Measurements from ENCODE around the gene TIGD6. TPM values are rescaled to one million over a fixed set of nuclear protein-coding genes. Genes with fewer than 3 reads are reported as not detected.

TIGD6 gene
- total RNA-seq, 1 donor from 2014 or later = 2.4 TPM

DNA sequence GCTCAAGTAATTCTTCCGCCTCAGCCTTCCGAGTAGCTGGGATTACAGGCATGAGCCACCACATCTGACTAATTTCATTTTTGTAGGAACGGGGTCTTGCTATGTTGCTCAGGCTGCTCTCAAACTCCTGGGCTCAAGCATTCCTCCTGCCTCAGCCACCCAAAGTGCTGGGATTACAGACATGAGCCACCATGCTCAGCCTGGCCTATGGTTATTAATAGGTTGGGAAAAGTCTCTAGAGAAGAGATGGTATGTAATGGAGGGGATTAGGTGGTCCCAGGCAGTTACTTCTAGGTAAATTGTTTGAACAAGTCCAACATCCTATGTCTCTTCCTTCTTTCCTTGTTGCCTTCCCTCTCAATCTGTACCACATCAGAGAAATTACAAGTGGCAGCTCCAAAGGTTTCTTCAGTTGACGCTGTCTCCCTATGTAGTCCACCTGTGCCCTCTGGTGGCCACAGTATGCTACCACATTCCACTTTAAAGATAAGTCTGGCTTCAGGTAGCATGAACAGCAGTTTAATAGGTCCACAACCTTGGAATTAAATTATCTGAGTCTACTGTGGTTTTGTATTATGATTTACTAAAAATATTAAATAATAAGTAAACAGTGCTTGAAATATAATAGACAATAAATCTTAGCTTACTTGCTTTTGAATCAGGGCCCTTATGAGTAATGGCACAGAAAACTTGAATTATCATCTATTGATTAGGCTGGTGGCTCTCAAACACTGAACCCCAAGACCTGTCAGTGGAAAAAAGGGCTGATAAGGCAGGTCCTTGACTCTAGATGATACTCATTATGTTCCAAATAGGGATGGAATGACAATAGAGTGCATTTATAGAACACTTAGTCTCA, 9.7 kb downstream of the TIGD6 start:
- no peak overlapping the region for H3K27ac Mint-ChIP-seq
- H3K36me3 Mint-ChIP-seq (ENCODE audit: low read depth) = no peaks in the 10 kb centered on the region
- intact Hi-C loops (cut with micrococcal nuclease) = loop anchor here (1.0 kb wide), 3 partner anchors 9 to 354 kb away; no protein-coding TSS in a partner anchor
- H3K4me3 Mint-ChIP-seq (ENCODE audit: low read depth) = no peak overlapping the region
- DNase-seq (ENCODE audit: low spot score) = peak; percentile 46
- no peaks in the 10 kb centered on the region for H3K27me3 Mint-ChIP-seq (ENCODE audit: low read depth)
- no peaks in the 10 kb centered on the region for H3K9me3 Mint-ChIP-seq
- H3K4me1 Mint-ChIP-seq (ENCODE audit: low read depth) = peaks cover 4% of the 10 kb centered on the region

DNA sequence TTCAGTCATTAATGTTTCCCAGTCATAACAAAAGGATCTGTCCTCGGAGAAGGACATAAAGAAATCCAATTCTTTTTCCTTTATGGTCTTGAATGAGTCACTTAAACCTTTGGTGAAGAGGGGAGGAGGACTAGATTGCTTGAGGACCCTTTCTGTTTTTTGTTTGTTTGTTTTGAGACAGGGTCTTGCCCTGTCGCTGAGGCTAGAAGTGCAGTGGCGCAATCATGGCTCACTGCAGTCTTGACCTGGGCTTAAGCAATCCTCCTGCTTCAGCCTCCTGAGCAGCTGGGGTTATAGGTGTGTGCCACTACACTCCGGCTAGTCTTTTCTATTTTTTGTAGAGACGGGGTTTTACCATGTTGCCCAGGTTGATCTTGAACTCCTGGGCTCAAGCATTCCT, 12.3 kb downstream of the TIGD6 start:
- Mint-ChIP-seq H3K9me3 (no peaks in the 10 kb centered on the region), H3K4me1 (ENCODE audit: low read depth) (peaks cover 2% of the 10 kb centered on the region), H3K36me3 (ENCODE audit: low read depth) (no peaks in the 10 kb centered on the region), H3K27me3 (ENCODE audit: low read depth) (no peaks in the 10 kb centered on the region), H3K27ac (no peak overlapping the region), H3K4me3 (ENCODE audit: low read depth) (no peak overlapping the region)
- intact Hi-C loops (cut with micrococcal nuclease) = loop anchor here (5.0 kb wide), 1 partner anchor 341 kb away; no protein-coding TSS in a partner anchor
- DNase-seq (ENCODE audit: low spot score) = no peak

DNA sequence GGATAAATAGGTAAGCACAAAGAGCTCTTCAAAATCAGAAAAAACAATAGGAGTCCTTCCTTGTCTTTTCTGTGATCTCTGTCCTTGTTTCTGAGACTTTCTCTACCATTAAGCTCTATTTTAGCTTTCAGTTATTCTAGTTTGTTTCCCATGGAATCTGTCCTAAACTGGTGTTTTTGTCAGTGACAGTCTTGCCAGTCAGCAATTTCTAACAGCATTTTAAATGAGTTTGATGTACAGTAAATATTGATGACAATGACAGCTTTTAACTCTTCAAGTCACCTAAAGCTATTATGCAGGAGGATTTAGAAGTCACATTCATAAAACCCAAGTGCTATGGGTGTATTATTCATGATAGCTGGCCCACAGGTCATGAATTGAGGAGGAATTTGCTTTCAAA, 17.9 kb downstream of the TIGD6 start:
- H3K27me3 Mint-ChIP-seq (ENCODE audit: low read depth) = no peaks in the 10 kb centered on the region
- H3K4me1 Mint-ChIP-seq (ENCODE audit: low read depth) = no peaks in the 10 kb centered on the region
- no peak overlapping the region for H3K27ac Mint-ChIP-seq
- peaks cover 9% of the 10 kb centered on the region for H3K36me3 Mint-ChIP-seq (ENCODE audit: low read depth)
- H3K4me3 Mint-ChIP-seq (ENCODE audit: low read depth) = no peak overlapping the region
- H3K9me3 Mint-ChIP-seq = no peaks in the 10 kb centered on the region
- intact Hi-C loops (cut with micrococcal nuclease) = no loop called here
- no peak for DNase-seq (ENCODE audit: low spot score)

DNA sequence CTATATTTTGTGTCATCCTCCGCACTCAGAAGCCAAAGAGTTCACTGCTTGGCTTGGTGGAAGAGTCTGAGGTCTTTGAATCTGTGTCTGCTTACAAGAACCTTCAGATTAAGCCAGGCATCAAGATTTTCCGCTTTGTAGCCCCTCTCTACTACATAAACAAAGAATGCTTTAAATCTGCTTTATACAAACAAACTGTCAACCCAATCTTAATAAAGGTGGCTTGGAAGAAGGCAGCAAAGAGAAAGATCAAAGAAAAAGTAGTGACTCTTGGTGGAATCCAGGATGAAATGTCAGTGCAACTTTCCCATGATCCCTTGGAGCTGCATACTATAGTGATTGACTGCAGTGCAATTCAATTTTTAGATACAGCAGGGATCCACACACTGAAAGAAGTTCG, 19.2 kb downstream of the TIGD6 start:
- Mint-ChIP-seq H3K36me3 (ENCODE audit: low read depth) (peaks cover 10% of the 10 kb centered on the region), H3K9me3 (no peaks in the 10 kb centered on the region), H3K4me1 (ENCODE audit: low read depth) (no peaks in the 10 kb centered on the region), H3K4me3 (ENCODE audit: low read depth) (no peak overlapping the region), H3K27ac (no peak overlapping the region), H3K27me3 (ENCODE audit: low read depth) (no peaks in the 10 kb centered on the region)
- no peak for DNase-seq (ENCODE audit: low spot score)
- intact Hi-C loops (cut with micrococcal nuclease) = no loop called here

DNA sequence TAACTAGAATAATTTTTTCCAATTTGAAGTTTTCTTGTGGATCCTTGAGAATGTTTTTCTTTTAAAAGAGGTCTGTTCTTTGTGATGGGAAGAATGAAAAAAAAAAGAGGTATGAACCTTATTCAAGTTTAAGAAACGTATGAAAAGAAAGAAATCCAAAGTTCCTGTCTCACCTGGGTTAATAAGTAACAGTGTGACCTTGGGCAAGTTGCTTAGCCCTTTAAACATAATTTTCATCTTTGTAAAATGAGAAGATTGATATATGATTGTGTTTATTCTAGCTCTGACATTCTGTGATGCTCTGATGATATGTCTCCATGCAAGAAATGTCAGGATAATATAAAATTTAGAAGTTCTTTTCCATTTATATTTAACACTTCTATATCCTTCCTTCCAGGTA, 20.6 kb downstream of the TIGD6 start:
- DNase-seq (ENCODE audit: low spot score) = no peak
- Mint-ChIP-seq H3K27ac (no peak overlapping the region), H3K9me3 (no peaks in the 10 kb centered on the region), H3K36me3 (ENCODE audit: low read depth) (peaks cover 12% of the 10 kb centered on the region), H3K4me3 (ENCODE audit: low read depth) (no peak overlapping the region), H3K27me3 (ENCODE audit: low read depth) (no peaks in the 10 kb centered on the region), H3K4me1 (ENCODE audit: low read depth) (peaks cover 4% of the 10 kb centered on the region)
- intact Hi-C loops (cut with micrococcal nuclease) = no loop called here

DNA sequence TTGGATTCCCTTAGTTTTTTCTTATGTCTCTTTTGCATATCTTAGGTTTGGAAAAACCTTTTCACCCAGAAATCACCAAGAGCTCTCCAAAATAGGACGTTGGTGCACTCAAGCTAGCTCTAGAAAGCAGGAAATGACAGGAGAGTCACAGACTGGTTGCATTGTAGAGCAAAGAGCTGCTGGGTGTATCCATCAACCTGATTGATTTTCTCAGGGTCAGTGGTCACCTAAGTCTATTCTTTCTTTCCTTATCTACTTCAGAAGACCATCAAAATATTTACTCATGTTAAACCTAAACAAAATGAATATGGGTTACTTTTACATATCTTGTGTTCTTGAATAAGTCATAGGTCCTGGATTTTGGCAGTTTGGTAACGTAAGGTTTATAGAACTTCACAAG, 25.0 kb downstream of the TIGD6 start:
- intact Hi-C loops (cut with micrococcal nuclease) = no loop called here
- no peak for DNase-seq (ENCODE audit: low spot score)
- peaks cover 6% of the 10 kb centered on the region for H3K36me3 Mint-ChIP-seq (ENCODE audit: low read depth)
- peaks cover 4% of the 10 kb centered on the region for H3K4me1 Mint-ChIP-seq (ENCODE audit: low read depth)
- H3K9me3 Mint-ChIP-seq = no peaks in the 10 kb centered on the region
- no peaks in the 10 kb centered on the region for H3K27me3 Mint-ChIP-seq (ENCODE audit: low read depth)
- H3K27ac Mint-ChIP-seq = no peak overlapping the region
- H3K4me3 Mint-ChIP-seq (ENCODE audit: low read depth) = no peak overlapping the region

DNA sequence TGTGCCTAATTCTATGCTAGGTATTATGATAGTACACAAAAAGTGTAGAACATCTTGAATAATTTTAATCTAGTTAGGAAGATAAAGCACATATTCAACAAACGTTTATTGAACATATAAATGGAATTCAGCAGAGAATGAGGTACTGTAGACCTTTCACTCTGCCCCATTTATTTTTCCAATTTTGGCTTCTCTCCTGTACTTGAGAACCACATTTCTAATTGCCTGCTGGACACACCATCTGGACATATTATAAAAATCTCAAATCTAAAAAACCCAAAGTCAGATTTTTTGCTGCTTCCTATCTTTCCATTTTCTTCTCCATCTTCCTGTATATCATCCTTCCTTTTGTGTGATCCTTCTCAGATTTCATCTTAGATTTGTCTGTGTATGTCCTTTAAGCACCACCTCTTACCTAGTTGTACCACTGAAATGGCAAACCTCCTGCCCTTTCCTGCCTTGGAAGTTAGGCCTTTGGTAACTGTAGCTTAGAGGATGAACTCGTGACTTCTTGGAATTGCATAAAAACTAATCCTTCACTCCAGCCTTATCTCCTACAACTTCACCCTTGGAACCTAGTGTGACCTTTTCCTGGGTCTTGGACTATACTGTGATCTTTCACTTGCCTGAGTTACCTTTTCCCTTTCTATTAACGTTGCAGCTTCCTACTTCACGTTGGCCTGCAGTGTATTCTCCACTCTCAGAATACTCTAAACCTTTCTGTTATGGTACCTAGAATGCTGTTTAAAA, 31.1 kb downstream of the TIGD6 start:
- H3K4me3 Mint-ChIP-seq (ENCODE audit: low read depth) = no peak overlapping the region
- no peaks in the 10 kb centered on the region for H3K9me3 Mint-ChIP-seq
- no peak for DNase-seq (ENCODE audit: low spot score)
- H3K4me1 Mint-ChIP-seq (ENCODE audit: low read depth) = peaks cover 1% of the 10 kb centered on the region
- H3K36me3 Mint-ChIP-seq (ENCODE audit: low read depth) = no peaks in the 10 kb centered on the region
- no peaks in the 10 kb centered on the region for H3K27me3 Mint-ChIP-seq (ENCODE audit: low read depth)
- intact Hi-C loops (cut with micrococcal nuclease) = no loop called here
- H3K27ac Mint-ChIP-seq = no peak overlapping the region

DNA sequence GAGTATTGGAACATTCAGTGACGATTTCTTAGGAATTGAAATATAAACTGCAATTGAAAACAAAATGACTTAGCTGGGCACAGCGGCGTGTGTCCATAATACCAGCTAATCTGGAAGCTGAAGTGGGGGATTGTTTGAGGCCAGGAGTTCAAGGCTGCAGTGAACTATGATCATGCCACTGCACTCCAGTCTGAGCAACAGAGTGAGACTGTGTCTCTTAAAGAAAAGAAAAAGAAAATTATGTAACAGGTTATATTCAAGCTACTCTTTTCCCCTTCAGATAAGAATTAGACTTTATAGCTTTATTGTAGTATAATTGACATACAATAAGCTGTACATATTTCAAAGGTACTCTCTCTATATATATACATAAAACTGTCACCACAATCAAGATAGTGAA, 33.5 kb downstream of the TIGD6 start:
- intact Hi-C loops (cut with micrococcal nuclease) = no loop called here
- H3K4me3 Mint-ChIP-seq (ENCODE audit: low read depth) = no peak overlapping the region
- peaks cover 10% of the 10 kb centered on the region for H3K4me1 Mint-ChIP-seq (ENCODE audit: low read depth)
- H3K9me3 Mint-ChIP-seq = no peaks in the 10 kb centered on the region
- no peaks in the 10 kb centered on the region for H3K27me3 Mint-ChIP-seq (ENCODE audit: low read depth)
- peaks cover 3% of the 10 kb centered on the region for H3K36me3 Mint-ChIP-seq (ENCODE audit: low read depth)
- DNase-seq (ENCODE audit: low spot score) = no peak
- no peak overlapping the region for H3K27ac Mint-ChIP-seq

DNA sequence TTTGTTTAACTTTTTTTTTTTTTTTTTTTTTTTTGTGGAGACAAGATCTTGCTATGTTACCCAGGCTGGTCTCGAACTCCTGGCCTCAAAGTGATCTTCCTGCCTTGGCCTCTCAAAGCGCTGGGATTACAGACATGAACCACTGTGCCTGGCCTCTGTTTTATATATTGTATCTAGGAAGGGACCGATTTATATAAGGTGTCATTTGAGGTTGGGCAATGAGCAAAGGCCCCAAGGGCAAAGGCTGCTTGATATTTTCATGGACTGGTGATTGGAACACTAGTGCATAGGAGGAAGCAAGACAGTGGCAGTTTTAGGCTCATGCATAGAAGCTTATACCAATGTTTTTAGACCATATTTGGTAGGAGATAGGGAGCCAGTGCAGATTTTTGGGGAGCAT, 36.7 kb downstream of the TIGD6 start:
- intact Hi-C loops (cut with micrococcal nuclease) = loop anchor here (5.0 kb wide), 2 partner anchors 111 to 616 kb away; partner anchors contain the start of gene GRPEL2
- Mint-ChIP-seq H3K4me3 (ENCODE audit: low read depth) (no peak overlapping the region), H3K4me1 (ENCODE audit: low read depth) (peaks cover 34% of the 10 kb centered on the region), H3K9me3 (no peaks in the 10 kb centered on the region), H3K27me3 (ENCODE audit: low read depth) (no peaks in the 10 kb centered on the region), H3K36me3 (ENCODE audit: low read depth) (peaks cover 3% of the 10 kb centered on the region), H3K27ac (no peak overlapping the region)
- no peak for DNase-seq (ENCODE audit: low spot score)

DNA sequence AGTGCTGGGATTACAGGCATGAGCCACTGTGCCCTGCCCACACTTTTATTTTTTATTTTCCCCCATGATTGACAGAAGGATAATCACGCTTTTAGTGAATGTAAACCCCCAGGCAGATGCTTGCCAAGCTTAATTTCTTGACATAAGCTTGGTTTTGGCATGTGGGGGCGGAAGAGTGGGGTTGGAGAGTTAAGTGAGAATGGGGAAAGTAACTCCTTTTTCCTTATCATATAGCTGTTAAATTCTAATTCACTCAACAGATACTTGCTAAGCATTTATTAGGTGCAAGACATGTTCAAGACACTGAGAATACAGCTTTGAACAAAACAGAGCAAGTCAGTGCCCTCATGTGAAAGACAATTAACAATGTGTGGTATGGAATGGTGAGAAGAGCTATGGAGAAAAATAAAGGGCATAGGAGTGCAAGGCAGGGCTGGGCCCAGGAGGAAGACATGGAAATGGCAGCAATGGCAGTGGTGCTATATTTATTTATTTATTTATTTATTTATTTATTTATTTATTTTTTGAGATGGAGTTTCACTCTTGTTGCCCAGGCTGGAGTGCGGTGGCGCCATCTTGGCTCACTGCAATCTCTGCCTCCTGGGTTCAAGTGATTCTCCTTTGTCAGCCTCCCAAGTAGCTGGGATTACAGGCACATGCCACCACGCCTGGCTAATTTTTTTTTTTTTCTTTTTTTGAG, 37.7 kb downstream of the TIGD6 start:
- Mint-ChIP-seq H3K36me3 (ENCODE audit: low read depth) (peaks cover 3% of the 10 kb centered on the region), H3K9me3 (no peaks in the 10 kb centered on the region), H3K27ac (no peak overlapping the region), H3K4me1 (ENCODE audit: low read depth) (peaks cover 34% of the 10 kb centered on the region), H3K4me3 (ENCODE audit: low read depth) (no peak overlapping the region), H3K27me3 (ENCODE audit: low read depth) (no peaks in the 10 kb centered on the region)
- no peak for DNase-seq (ENCODE audit: low spot score)
- intact Hi-C loops (cut with micrococcal nuclease) = loop anchor here (5.0 kb wide), 2 partner anchors 110 to 615 kb away; partner anchors contain the start of gene GRPEL2

DNA sequence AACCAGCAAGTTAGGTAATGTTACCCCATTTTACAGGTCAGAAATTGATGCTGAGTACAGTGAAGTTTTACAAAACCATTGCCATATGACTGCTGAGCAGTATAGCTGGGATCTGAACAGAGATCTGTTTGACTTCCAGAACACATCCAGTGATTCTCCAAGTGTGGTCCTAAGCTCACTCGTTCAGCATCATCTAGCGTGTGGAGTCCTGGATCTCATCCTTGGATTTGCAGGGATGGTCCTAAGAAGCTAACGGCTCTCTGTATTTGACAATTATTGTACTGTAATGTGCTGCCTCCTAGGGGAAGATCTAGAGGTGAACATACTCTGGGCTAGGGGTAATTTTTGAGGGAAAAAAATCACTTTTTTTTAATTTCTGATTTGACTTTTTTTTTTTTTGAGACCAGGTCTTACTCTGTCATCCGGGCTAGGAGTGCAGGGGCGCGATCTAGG, 38.5 kb downstream of the TIGD6 start:
- Mint-ChIP-seq H3K4me1 (ENCODE audit: low read depth) (peaks cover 33% of the 10 kb centered on the region), H3K27ac (no peak overlapping the region), H3K4me3 (ENCODE audit: low read depth) (peak overlapping the region; percentile 89), H3K36me3 (ENCODE audit: low read depth) (peaks cover 3% of the 10 kb centered on the region), H3K27me3 (ENCODE audit: low read depth) (no peaks in the 10 kb centered on the region), H3K9me3 (no peaks in the 10 kb centered on the region)
- no peak for DNase-seq (ENCODE audit: low spot score)
- intact Hi-C loops (cut with micrococcal nuclease) = loop anchor here (5.0 kb wide), 2 partner anchors 110 to 615 kb away; partner anchors contain the start of gene GRPEL2

DNA sequence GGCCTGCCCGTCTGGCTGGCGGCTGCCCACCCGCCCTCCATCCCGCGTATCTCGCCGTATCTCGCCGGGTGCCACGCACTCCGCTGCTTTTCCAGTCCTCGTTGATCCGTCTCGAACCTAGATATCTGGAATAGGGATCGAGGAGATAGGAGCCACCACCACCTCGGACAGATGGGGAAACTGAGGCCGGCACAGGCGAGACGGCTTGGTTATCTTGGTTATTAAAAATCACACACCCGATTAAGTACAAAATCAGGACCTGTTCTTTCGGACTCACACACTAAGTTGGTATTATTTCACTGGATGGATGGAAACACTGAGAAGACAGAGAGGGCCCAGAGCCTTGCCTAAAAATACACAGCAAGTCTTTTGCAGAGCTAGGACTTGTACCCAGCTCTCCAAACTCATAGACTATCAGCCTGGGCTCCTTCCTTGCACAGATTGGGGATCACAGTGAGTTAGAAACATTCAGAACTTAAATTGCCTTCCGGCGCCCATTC, 39.2 kb downstream of the TIGD6 start:
- DNase-seq (ENCODE audit: low spot score) = no peak
- Mint-ChIP-seq H3K27me3 (ENCODE audit: low read depth) (no peaks in the 10 kb centered on the region), H3K9me3 (no peaks in the 10 kb centered on the region), H3K36me3 (ENCODE audit: low read depth) (peaks cover 3% of the 10 kb centered on the region), H3K4me1 (ENCODE audit: low read depth) (peaks cover 33% of the 10 kb centered on the region), H3K4me3 (ENCODE audit: low read depth) (peak overlapping the region; percentile 89), H3K27ac (peak overlapping the region; percentile 30)
- intact Hi-C loops (cut with micrococcal nuclease) = loop anchor here (5.0 kb wide), 2 partner anchors 109 to 614 kb away; partner anchors contain the start of gene GRPEL2

All from activated T-helper 2 cell treated with anti-CD3 and anti-CD28 coated beads, Interferon-gamma antibody, Interleukin-2, Interleukin-4, amounts not matched to agents 10 μg/mL and 5 μg/mL and 100 μg/mL, durations not matched to agents 14 hours and 24 hours and 36 hours (primary cell).